Epithelial cell of prostate (primary cell): ENCODE data around the gene ZNRF3.
"Not testable (repeated sequence)": the region's sequence is repeated elsewhere in the genome, so short reads cannot be mapped to it uniquely, and the experiment has no call there.

ENCODE experiments used
- DNase-seq: peaks from one replicate; pipeline ENCODE4 v3.0.0-alpha.2; 2011; ENCODE audit warnings: low read depth, low spot score
- H3K27ac ChIP-seq: fragments of 450-650 bp; 2 replicates; pipeline ENCODE4 v1.5.1; 2017; ENCODE audit warnings: mild to moderate bottlenecking

ZNRF3 gene

GRCh38 chr22:28999919-29000556, 116.7 kb downstream of the ZNRF3 start:
- no peak overlapping the region for H3K27ac ChIP-seq
- DNase-seq, result no peak

GRCh38 chr22:29000641-29001040, 117.3 kb downstream of the ZNRF3 start:
- H3K27ac ChIP-seq, result no peak overlapping the region
- DNase-seq, result no peak

DNA sequence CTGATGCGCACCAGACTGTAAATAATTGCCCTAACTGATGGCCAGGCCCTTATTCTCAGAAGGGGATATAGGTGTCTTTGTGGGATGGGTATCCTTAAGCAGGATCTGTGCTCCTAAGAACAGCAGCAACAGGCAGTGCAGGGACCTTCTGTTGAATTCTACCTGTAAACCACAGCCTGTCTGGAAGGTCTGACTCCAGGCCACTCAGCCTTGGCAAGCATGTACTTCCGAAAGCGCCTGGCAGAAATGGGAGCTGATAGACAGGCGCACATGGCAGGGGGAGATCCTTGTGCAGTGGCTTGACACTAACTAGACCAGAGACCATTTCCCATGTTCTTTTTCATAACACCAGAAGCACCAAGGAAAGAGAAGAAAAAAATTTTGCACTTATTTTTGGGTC, 119.2 kb downstream of the ZNRF3 start:
- no peak for DNase-seq
- H3K27ac ChIP-seq, result no peak overlapping the region

GRCh38 chr22:29003552-29003951, 120.2 kb downstream of the ZNRF3 start:
- DNase-seq, result no peak
- no peak overlapping the region for H3K27ac ChIP-seq

- no peak overlapping the region for H3K27ac ChIP-seq
- DNase-seq, result no peak
These were observed 120.7 kb downstream of the ZNRF3 start for GRCh38 chr22:29003975-29004646.

GRCh38 chr22:29004647-29005371, 121.4 kb downstream of the ZNRF3 start:
- no peak for DNase-seq
- no peak overlapping the region for H3K27ac ChIP-seq

- not testable (repeated sequence) for H3K27ac ChIP-seq
These were observed 122.4 kb downstream of the ZNRF3 start for GRCh38 chr22:29005754-29006153.

DNA sequence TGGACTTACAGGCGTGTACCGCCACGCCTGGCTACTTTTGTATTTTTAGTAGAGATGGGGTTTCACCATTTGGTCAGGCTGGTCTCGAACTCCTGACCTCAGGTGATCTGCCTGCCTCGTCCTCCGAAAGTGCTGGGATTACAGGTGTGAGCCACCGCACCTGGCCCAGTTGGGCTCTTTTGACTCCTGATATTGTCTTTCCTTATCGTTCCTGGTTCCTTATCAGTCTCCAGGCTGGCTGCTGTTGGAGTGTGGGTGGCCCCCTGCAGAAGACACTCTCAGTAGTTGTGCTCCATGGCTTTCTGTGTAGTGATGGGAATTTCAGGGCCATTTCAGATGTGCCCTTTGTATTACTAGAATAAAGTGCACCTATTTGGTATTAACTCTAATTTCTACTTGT, 123.0 kb downstream of the ZNRF3 start:
- no peak overlapping the region for H3K27ac ChIP-seq
- DNase-seq, result no peak

More at GRCh38 chr22:29005754-29006153, 122.4 kb downstream of the ZNRF3 start:
- DNase-seq, result not testable (repeated sequence)

- no peak overlapping the region for H3K27ac ChIP-seq
- no peak for DNase-seq
These were observed 125.8 kb downstream of the ZNRF3 start for GRCh38 chr22:29009148-29009547.

GRCh38 chr22:29011240-29012100, 128.1 kb downstream of the ZNRF3 start:
- H3K27ac ChIP-seq, result no peak overlapping the region
- DNase-seq, result no peak

- no peak for DNase-seq
- no peak overlapping the region for H3K27ac ChIP-seq
These were observed 128.7 kb downstream of the ZNRF3 start for GRCh38 chr22:29012101-29012433.

- no peak for DNase-seq
- H3K27ac ChIP-seq, result no peak overlapping the region
These were observed 129.6 kb downstream of the ZNRF3 start for GRCh38 chr22:29012952-29013351.

DNA sequence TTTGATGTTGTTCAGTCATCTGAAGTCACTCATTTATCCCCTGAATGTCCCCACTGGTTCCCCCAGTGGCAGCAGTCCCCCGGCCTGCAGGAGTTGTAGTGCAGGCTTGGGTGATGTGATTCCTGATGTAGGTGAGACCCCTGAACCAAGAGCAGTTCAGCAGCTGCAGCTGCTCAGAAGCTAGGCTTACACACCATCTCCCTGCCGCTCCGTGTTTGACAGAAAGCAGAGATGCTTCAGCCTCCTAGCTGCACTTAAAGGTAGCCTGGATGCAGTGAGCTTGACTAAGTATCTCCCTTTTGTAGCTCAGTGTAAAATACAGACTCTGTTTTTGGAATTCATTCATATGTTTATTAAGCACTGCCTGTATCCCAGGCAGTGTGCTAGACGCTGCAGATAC, 130.9 kb downstream of the ZNRF3 start:
- H3K27ac ChIP-seq, result no peak overlapping the region
- no peak for DNase-seq

GRCh38 chr22:29014773-29015172, 131.4 kb downstream of the ZNRF3 start:
- no peak for DNase-seq
- H3K27ac ChIP-seq, result no peak overlapping the region

DNA sequence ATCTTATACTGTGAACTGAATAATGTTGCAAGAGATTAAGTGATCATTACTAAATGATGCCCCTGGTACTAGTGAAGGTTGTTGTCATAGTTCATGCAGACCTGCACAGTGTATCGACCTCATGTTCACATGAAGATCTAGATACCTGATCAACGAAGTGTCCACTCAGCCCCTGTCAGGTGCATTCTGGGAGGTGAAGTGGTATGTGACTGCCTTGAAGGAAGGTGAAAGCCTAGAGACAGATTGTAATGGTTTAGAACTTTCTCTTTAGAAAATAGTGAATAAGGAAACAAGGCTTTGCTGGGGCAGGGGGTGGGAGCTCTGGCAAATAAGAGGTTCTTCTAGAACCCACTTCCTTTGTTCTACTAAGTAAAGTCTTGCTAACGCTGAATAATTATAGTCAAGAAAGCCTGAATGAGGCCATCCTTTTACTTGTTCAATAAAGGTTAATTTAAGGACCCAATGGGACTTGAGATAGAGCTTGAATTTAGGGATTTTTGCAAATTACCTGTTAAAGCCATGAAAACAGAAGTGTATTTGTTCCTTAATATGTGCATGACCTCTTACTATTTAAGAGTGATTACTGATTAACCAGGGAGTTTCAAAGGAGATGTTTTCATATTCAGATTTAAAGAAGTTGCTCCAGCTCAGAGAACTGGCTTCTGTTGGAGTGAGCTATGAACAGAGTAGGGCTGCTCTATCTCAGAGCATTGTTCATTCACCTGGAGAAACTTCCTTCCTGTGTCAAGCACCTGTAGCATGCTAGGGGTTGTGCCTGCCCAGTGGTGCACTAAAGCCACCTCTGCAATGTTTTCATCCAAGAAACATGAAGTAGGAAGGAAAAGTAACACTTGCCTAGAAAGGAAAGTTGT, 132.9 kb downstream of the ZNRF3 start:
- no peak for DNase-seq
- H3K27ac ChIP-seq, result no peak overlapping the region

- H3K27ac ChIP-seq, result no peak overlapping the region
- no peak for DNase-seq
These were observed 135.2 kb downstream of the ZNRF3 start for GRCh38 chr22:29018293-29019189.

DNA sequence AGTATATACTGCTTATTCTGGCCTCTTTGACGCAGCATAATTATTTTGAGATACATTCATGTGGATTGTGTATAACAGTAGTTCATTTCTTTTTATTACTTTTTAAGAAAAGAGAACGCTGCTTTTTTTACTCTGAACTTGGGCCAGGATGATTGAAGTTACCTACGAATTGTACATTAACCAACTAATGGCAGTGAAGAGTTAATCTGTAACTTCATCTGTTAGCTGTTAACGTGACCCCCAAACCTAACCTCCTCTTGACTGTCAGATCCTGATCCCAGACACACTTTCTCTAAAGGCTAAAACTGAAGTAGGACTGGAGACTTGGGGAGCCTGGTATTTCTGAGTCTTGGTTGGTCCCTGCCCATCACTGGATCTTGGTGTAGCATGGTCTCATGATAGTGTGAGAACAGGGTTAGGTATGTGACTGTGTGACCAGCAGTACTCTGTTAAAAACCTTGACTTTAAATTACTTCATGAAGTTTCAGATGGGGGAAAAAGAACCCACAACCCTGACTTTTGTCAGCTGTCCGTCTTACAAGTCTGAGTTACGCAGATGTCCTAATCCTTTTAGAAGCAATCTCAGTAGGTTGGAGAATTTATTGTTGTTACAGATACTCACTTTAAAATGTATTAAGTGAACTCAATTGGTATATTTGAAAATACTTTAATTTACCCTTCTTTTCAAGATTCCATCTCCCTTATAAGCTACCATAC, 138.9 kb downstream of the ZNRF3 start:
- no peak overlapping the region for H3K27ac ChIP-seq

DNA sequence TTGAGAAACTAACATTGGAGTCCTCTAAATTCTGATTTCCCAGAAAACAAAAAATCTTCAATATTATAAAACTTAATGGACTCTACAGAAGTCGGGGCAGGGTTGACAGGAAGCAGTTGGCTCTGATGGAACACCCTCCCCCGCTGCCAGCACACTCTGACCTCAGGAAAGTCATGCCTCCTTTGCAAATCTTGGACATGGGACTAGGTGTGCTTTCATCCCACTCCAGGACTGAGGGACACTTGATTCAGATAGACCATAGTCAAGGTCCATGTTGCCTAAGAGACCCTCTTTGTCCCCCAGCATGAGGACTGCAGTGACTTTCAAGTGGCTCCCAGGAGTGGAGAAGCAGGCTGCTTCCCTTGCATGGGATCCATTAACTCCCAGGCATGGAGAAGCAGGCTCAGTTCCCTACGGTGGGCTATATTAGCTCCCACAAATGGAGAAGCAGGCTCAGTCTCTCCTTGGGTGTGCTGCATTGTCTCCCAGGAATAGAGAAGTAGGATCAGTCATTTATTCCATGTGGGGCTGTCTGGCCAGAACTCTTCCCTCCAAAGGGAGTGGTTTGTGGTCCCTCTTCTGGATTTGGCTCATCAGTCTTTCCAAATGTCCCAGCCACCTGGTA, 139.9 kb downstream of the ZNRF3 start:
- no peak for DNase-seq
- no peak overlapping the region for H3K27ac ChIP-seq

More for the DNA sequence above, 138.9 kb downstream of the ZNRF3 start:
- no peak for DNase-seq
